NCI-H748 treated with DMSO at 0.1 percent for 48 hours (cell line): ENCODE data around the gene BMPR1B.
"Not testable (repeated sequence)": the region's sequence is repeated elsewhere in the genome, so short reads cannot be mapped to it uniquely, and the experiment has no call there.

Source experiments
- DNase-seq: peaks from one replicate; lab custom pipeline; 2025; lab: John Stamatoyannopoulos, UW

BMPR1B gene

DNA sequence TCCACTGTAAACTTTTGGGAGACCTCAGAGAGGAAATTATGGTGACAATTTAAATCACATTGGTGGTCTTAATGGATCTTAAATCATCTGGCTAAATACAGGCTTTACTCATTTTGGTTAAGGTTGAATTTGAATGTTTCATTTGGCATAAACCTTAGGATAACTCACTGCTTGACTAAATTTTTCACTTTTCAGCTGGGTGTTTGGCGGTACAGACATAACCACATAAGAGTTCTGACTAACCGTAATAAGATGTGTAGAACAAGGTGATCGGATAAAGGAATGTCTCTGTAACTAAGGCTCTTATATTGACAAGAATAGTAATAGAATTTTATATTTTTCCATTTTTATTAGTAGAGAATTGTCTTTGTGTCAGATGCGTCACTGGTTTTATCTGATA is 281.0 kb downstream of the BMPR1B start:
- no peak for DNase-seq

DNA sequence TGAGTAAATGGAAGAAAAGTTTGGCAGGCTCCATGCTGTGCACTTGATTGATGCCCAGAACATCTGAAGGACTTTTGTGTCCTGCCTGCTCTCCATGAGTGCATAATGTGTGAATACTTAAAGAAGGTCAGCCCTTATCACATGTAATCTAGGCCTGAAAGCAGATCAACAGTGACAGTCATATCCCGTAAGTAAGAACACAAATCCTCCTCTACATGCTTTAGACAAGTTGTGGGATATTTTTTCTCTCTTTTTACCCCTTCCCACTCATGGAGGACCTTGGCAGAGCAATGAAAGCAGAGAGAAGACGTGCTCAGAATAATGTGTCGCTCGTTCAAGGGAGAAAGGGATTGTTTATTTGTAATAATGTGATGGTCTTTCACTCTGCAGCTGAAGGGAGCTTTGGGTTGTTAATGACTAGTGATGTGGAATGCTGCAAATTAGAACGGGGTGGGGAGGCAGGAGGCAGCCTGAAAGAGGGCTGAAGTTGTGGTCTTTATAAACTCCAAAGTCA is 286.6 kb downstream of the BMPR1B start:
- DNase-seq: no peak

DNA sequence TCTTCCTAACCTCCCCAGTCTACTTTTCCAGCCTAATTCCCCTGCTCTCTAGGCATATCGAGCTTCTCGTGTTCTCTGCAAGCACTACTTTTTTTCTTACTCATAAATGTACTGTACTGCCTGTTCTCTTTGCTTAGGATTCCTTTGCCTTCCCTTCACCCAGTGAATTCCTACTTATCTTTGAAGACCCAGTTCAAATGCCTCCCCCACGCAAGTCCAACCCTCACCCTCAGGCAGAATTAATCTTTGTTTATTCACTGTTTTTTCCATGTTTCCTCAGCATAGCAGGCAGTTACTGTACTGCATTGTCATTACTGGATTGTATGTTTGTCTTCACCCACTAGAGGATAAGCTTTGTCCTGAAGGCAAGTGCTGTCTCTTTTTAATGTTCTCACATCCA is 287.7 kb downstream of the BMPR1B start:
- DNase-seq: no peak

DNA sequence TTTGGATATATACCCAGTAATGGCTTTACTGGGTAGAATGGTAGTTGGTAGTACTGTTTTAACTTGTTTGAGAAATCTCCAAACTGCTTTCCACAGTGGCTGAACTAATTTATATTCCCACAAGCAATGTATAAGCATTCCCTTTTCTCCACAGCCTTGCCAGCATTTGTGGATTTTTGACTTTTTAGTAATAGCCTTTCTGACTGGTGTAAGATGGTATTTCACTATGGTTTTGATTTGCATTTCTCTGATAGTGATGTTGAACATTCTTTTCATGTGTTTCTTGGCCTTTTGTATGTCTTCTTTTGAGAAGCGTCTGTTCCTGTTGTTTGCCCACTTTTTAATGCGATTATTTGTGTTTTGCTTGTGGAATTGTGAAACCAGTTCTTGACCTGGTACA is 290.5 kb downstream of the BMPR1B start:
- no peak for DNase-seq

DNA sequence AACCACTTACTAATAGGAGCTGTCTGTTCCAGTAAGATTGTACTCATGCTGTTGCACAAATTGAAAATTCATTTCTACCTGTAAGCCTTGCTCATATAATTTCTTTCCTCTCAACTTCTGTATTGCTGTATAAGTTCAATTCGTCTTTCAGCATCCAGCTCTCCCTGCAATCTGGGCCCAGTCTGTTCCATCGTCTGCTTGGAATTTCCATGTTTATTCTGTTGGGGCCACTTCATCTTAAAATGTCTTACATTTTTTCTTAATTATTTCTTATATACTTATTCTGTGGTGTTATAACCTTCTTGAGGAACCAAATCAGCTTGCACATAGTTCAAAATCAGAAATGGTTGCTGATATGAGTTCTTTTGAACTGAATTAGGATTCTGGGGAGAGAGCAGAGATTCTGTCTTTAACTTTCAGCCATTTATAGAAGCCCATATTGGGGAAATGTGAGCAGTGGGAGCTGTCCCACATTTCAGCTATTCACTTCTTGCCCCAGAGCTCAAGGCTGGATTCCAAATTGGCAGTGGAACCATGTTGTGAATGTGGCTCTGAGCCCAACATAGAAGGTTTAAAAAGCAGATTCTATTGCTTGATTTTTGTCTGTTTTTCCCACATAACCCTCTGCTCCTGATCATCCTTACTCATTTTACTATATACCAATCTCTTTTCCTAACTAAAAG is 291.9 kb downstream of the BMPR1B start:
- no peak for DNase-seq

DNA sequence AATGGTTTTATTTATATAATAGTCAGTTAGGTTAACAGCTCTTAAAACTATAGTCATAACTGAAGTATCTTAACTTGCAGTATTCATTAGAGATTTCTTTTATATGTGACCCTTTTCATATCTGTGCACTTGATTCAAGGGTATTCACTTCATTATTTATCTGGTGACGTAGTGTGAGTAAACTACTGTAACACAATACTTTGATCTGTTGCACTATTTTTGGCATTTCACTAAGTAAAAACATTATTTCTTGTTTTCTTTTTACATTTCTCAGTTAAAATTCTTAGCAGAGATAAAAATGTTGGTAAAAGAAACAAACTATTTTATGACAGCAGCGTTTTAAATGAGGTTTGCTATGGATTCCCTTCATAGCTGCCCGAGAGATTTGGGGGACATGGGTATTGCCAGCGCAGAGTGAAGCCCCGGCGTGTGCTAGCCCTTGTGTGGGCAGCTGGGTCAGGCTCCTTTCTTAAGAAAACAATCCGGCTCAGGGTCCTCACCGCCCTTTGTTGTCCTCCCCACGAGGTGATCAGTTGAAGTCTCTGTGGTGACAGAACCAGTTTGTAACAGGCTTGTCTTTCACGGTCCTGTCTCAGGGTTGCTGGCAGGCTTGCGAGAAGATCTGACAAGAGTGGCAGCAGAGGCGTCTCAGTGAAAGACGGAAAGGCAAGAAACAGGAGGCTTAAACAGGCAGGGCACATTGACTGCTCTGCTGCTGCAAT is 293.4 kb downstream of the BMPR1B start:
- no peak for DNase-seq

DNA sequence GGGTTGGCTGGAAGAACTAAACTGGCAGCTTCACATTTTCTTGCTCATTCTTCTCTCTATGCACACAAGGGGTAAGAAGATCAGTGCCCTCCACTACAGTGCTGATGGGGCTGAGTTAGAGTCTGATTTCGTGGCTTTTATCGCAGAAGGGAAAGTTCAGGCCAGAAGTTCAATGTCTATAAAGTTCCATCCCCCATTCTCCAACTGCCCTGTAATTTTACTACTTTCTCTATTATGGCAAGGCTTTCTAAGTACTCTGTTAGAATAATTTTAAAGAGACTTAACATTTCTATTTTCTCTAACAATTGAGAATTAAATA is 293.9 kb downstream of the BMPR1B start:
- DNase-seq: no peak

DNA sequence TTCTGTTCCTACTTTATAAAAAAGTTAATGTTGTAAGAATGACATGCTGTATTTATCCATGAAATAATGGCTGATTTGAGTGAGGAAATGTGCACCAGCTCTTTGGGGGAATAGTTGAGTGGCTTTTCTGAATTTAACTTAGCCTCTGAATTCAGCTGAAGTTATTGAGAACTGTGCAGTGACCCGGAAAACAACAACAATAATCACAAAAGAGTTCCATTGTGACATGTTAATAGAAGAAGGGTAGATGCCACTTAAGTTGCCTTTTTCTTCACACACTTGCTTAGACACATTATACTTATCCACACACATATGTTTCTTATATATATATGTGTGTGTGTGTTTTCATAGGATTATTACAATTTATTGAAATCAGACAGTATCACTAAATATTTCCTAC is 301.2 kb downstream of the BMPR1B start:
- DNase-seq: no peak

DNA sequence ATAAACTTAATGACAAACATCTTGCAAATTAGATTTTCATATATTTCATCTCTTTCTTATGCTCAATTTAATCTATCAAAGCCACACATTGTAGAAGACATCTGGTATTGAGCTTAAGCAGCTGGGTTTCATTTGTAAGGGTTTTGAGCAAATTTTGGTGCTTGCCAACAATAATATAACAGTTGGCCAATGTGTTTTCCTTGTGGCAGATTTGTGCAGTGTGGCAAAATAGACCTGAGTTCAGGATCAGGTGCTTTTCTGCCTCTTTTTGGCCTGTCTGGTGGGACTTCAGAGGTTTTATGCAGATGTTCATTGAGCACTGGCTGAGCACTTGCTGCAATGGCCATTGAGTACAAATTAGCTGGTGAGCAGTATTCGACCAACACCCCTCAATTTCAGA is 301.9 kb downstream of the BMPR1B start:
- DNase-seq: no peak

DNA sequence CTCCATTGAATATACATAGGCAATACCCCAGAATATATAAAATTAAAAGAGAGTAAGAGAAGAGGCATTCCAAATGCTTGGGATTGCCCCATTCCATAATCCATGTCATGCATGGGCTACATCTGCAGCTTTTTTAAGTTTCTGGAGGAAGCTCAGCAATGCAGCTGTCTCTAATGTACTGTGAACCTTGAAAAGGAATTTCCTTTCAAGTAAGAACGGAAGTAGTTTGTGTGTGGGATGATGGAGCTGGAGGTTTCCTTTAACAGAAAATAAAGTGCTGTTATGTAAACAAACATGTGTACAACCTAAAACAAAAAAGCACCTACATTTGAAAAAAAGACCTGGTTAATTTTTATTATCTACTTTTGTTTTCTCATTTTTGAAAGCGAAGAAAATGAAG is 303.5 kb downstream of the BMPR1B start:
- DNase-seq: no peak

DNA sequence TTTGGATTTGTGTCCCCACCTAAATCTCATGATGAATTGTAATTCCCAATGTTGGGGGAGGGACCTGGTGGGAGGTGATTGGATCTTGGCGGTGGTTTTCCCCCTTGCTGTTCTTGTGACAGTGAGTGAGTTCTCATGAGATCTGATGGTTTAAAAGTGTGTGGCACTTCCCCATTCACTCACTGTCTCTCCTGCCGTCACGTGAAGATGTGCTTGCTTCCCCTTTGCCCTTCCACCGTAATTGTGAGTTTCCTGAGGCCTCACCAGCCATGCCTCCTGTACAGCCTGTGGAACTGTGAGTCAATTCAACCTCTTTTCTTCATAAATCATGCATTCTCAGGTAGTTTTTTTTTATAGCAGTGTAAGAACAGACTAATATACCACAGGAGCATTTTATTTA is 304.0 kb downstream of the BMPR1B start:
- not testable (repeated sequence) for DNase-seq

DNA sequence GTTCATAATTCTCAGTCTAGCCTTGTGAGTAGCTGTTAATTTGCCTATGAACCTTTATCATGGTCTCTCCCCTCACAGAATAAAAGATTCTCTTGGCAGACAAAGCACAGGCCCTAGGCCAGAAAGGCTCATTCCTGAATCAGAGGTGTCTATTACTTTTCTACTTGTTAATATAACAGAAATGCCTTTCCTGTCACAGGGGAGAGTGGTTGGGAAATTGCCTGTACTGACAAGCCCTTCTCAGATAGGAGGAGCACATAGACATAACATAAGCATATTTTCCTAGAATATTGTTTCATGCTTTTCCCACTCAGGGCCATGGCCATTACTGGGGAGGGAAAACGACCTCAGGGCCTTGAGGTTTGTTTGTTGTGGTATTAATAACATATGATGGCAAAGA is 308.3 kb downstream of the BMPR1B start:
- no peak for DNase-seq

DNA sequence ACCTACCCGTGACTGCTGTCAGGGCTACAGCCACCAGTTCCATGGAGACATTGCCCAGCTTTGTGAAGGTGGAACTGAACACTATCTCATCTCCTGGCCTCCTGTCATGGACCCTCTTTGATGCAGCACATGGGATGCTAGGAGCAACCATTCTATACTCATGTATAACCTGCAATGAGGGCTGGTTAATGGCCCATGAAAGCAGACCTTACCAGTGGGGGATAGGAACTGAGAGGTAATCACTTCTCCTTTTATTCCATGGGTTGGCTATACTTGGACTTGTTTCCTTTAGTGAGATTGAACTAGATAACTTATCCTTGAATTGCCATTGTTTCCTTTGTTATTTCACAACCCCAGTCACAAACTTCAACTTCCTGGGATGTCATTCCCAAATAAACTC is 310.6 kb downstream of the BMPR1B start:
- DNase-seq: no peak

DNA sequence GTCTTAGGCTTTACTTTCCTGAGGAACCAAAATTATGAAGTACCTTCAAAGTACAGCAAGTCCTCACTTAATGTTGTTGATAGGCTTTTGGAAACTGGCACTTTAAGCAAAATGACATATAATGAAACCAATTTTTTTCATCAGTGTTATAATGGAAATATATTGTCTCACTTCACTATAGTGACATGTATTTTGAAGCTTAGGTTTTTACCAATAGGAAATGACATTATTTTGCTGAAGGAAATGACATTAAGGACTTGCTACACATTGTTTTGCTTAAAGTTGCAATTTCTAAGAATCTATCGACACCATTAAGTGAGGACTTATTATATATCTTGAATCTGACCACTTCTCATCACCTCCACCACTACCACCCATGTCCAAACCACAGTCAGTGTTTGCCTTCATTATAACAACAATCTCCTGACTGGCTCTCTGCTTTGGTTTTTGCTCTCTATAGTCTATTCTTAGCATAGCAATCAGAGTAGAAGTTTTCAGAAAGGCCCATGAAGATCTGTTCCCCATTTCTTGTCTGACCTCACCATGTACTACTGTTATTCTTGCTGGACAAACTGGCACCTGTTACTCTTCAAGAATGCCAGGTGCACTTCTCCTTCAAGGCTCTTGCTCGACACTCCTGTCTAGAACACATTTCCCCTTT is 311.2 kb downstream of the BMPR1B start:
- DNase-seq: no peak

DNA sequence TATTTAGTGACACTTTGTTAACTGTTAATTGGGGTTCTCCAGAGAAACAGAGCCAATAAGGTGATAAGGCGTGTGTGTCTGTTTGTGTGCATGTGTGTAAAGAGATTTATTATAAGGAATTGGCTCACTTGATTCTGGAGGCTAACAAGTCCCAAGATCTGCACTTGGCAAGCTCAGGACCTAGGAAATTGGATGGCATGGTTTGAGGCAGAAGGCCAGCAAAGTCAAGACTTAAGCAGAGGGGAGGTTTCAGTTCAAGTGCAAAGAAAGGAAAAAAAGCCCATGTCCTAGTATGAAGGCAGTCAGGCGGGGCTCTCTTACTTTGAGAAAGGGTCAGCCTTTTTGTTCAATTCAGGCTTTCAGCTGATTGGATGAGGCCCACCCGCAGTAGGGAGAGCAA is 314.1 kb downstream of the BMPR1B start:
- DNase-seq: no peak

DNA sequence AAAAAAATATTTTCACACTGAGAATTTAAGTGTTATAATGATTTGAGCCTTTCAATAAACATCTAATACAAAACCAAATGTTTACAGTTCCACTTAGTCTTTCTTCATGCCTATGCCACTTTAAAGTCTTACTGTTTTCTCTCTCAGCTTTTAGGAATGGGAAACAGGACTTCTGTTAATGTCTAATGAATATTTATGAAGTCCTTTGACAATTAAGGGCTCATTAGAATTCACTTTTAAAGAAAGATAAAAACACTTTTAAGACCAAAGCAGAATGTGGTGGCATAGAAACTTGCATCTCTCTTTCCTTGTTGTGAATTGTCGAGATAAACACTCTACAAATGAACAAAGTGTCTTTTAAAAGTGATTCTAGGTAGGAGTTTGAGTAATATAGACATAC is 315.9 kb downstream of the BMPR1B start:
- DNase-seq: no peak

DNA sequence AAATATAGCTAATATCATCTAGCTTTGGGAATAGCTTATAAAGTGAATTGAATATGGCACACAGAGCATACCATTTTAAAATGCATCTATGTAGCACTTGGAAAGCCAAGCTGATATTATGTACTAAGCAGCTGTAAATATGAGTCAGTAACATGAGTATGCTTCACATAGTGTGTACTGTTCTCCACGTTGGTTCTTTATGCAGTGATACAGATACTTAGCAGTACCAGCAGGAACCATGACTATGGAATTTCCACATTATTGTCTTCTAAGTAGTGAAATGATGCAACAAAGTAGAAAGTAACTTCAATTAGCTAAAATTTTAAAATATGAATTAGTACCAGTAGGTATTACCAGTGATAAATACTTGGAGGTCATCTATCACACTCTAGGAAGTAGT is 320.1 kb downstream of the BMPR1B start:
- DNase-seq: no peak

DNA sequence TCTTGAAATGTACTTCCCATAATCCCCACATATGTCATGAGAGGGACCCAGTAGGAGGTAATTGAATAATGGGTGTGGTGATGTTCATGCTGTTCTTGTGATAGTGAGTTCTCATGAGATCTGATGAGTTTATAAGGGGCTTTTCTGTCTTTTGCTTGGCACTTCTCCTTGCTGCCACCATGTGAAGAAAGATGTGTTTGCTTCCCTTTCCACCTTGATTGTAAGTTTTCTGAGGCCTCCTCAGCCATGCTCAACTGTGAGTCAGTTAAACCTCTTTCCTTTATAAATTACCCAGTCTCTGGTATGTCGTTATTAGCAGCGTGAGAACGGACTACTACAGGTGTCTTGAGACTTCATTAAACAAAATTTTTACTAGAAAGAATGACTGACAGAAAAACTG is 323.2 kb downstream of the BMPR1B start:
- DNase-seq: no peak

DNA sequence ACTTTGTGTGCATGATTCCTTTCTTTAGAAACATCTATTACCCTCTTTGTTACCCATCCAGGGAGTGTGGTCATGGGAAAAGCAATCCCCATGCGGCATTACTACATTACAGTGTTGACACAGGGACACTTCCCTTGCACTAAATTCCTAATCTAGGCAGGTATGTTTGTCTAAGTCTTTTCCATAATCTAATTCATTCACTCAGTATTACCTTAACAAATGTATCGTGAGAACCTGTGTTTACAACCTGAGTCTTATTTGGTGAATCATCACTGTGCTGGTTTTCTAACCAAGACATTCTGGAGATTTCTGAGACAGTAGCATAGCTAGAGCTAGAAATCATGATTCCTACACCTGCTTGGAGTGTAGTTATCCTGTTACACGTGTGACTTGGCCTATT is 326.8 kb downstream of the BMPR1B start:
- no peak for DNase-seq

DNA sequence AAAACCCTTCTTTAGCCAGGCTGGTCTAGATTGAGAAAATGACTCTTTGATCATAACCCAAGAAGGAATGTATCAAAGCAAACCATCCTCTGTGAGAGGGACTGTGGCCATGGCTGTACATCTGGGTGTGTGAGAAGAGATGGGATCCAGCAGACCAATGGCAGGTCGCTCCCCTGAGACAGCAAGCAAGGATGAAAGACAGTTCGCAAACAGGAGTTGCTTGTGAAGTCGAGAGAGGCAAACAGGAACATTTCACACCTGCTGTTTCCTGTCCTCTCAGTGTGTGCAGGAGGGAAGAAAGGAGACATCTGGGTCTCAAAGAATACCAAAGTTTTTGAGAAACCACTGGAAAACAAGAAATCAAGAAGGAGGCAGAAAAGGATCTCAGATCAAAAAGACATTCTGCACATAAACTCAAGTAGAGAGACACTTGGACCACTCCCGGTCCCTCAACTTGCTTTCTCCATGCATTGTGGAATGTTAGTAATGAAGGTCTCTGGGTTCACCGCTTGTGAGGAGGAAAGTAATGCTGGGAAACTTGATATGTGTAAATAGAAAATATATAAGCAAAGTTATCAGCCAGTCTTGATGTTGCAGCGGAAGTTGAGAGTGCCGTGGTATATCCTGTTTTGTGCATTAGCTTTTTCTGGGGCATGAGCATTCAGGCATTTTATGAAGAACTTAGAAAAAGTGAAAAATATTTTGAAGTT is 327.5 kb downstream of the BMPR1B start:
- no peak for DNase-seq

DNA sequence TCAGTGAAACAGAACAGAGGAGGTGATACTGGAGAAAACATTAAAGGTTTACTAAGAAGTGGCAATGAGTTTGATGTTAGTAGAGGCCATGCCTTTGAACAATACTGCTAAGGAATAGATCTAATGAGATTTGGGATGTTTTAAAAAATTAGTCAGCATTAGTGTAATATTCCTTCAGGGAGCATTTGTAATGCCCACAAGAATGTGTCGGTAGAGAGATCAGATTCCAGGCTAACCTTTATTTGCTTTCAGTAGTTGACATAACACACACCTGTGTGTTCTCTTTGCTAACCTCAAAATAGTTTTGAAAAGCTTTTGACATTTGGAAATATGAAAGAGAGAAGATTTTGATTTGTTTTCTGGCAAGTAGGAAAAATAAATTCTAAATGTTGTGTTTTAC is 328.8 kb downstream of the BMPR1B start:
- no peak for DNase-seq

DNA sequence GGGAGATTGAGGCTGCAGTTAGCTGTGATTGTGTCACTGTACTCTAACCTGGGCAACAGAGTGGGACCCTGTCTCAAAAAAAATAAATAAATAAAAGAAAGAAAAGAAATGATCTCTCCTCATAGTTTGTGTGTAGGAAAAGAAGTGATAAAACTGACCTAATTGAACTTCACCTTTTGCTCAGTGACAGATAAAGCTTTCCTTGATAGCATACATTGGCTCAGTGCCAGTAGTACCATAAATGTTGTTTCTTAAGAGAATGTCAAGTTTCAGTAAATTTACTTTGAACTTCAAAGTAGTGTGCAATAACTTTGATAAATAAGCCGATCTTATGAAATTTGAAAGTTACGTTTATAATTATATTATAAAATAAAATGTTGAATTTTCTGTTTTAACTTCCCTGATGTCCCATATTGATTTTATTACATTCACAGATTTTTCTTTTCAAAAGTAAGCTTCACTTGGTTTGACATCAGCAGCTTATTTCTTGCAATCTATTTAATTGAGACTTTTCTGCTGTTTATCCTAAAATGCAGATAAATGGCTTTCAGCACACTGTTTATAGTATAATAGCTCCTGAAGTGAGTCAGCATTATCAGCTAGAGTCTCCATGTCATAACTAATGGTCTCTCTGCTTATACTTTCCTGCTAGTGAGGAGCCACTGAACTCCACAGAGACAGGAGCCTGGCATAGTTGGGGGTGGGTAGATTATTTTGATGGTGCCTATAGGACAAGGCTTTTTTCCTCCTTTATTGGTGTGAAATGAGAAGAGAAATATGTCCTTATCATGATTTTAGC is 330.1 kb downstream of the BMPR1B start:
- no peak for DNase-seq
